Skeletal muscle cell (primary cell): Measurements from ENCODE around the gene RAB7A.
"Not testable (repeated sequence)": the region's sequence is repeated elsewhere in the genome, so short reads cannot be mapped to it uniquely, and the experiment has no call there.

Source experiments
- DNase-seq: peaks from one replicate; pipeline ENCODE4 v3.0.0-alpha.2; 2010; ENCODE audit warnings: low read depth
- H3K4me3 ChIP-seq: 2 replicates; pipeline ENCODE4 v1.5.1; 2011; ENCODE audit warnings: low read depth, mild to moderate bottlenecking, control low read depth, low read length, moderate library complexity

The RAB7A gene

DNA sequence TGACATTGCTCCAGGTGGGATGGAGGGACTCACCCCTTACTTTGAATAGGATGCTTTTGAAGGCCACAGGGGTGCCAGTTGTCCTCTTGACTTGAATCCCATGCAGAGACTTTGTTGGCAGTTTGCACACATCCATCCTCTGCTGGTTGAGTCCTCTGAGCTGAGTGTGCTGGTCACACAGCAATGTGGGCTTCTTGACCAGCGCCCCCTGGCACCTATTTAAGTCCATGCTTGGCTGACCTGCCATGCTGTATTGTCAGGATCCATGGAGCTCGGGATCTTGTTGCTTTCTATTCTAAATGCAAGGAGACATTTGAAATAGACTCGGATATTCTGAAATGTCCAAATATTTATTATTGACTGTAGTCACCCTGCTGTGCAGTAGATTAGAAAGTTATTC lies 19.8 kb downstream of the RAB7A start:
- no peak overlapping the region for H3K4me3 ChIP-seq
- DNase-seq: no peak

DNA sequence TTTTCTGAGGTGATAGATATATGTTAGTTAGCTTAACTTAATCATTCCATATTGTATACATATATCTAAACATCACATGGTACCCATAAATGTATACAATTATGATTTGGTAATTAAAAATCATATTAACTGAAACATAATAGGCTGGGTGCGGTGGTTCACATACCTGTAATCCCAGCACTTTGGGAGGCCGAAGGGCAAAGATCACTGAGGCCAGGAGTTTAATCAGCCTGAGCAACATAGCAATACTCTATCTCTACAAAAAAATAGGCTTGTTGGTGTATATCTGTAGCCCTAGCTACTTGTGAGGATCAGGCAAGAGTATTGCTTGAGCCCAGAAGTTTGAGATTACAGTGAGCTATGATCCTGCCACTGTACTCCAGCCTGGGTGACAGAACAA lies 20.9 kb downstream of the RAB7A start:
- no peak for DNase-seq
- no peak overlapping the region for H3K4me3 ChIP-seq

DNA sequence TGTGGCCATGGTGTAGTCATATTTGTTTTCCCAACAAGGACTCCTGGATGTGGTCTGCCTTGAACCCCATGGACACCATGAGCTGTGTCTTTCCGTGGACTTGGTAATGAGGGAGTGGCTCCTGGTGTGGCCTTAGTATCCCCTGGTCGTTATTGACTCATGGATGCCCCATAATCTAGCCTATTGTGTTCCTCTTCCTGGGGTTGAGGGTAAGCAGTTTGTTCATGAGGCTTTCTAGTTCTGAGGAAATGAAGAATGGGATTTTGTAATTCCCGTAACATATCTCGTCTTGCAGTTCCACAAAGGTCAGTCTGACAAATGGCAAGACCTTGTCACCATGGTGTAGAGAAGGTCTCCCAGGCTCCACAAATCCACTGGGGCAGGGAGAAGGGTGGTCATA lies 22.6 kb downstream of the RAB7A start:
- no peak for DNase-seq
- H3K4me3 ChIP-seq: no peak overlapping the region

DNA sequence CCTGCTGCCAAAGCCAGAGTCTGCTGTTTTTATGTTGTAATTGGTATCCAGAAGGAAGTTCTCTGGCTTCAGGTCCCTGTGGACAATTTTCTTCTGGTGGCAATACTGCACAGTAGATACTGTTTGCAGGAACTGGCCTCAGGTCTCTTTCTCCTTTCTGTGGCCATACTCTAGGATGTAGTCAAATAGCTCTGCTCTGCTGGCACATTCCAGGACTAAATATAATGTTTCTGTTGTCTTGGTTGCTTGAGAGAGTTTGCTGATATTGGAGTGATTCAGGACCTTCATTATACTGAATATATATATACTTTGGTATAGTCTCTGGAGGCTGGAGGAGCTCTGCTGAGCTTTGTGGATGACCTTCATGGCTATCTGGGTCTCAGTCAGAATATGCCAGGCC lies 23.1 kb downstream of the RAB7A start:
- H3K4me3 ChIP-seq: no peak overlapping the region
- DNase-seq: no peak

DNA sequence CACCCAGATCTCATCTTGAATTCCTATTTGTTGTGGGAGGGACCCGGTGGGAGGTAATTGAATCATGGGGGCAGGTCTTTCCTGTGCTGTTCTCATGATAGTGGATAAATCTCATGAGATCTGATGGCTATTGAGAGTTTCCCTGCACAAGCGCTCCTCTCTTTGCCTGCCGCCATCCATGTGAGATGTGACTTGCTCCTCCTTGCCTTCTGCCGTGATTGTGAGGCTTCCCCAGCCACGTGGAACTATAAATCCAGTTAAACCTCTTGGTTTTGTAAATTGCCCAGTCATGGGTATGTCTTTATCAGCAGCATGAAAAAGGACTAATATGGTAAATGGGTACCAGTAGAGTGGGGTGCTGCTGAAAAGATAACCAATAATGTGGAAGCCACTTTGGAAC lies 23.6 kb downstream of the RAB7A start:
- H3K4me3 ChIP-seq, DNase-seq: not testable (repeated sequence)

DNA sequence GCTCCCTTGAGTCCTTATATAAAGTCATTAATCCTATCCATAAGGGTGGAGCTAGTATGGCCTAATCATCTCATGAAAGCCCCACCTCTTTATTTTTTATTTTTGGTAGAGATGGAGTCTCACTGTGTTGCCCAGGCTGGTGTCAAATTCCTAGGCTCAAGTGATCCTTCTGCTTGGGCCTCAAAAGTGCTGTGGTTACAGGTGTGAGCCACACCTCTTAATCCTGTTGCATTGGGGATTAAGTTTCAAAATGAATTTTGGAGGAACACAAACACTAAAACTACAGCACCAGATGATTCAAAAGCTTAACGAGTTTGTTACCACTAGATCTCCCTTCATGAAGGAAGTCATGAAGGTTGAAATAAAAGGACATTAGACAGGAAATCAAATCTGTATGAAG lies 27.7 kb downstream of the RAB7A start:
- no peak overlapping the region for H3K4me3 ChIP-seq

DNA sequence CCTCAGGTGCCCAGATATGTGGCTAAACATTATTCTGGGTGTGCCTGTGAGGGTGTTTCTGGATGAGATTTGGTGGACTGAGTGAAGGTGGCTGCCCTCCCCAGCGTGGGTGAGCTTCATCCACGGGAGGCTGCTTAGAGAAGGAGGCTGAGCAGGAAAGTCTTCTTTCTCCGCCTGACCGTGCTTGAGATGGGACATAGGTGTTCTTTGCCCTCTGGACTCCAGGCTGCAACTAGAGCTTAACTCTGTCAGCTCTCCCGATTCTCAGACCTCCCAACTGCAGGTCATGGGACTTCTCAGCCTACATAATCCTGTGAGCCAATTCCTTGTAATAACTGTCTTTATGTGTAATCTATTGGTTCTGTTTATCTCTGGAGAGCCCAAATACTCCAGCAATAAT lies 34.1 kb downstream of the RAB7A start:
- no peak overlapping the region for H3K4me3 ChIP-seq
- DNase-seq: no peak

More for the DNA sequence above, 27.7 kb downstream of the RAB7A start:
- DNase-seq: no peak

DNA sequence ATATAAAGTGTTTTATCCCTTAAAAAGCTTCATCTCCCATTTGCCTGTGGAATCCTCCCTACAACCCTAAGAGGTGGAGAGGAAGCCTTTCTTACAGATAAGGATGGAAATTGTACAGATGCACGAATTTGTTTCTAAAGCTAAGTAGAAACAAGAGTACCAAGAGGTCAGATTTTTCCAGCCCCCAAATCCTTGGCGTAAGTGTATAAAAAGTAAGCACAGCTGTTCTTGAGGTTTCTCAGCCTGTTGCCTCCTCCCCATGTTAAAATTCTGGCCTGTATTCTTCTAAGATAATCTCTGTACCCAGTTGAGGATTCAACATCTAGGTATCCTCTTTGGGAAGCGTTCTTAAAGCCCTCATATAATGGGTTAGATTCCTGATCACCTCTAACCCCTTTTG lies 34.9 kb downstream of the RAB7A start:
- no peak overlapping the region for H3K4me3 ChIP-seq
- no peak for DNase-seq

DNA sequence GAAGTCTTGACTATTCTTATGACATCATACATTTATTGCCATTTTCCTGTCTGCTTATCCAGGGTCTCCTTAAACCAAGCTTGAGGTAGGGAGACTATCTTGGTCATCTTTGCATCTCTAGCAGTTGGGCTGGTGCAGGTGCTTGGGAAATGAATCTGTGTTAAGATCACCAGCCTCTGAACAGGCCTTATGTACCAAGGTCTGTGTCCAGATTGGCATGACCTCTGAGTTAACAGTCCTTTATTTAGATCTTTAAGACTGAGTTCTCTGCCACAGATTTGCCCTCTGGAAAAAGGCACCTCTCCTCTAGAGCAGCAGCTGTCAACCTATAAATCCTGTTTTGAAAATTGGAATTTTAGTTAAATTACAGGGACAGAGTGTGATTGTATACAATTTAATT lies 35.4 kb downstream of the RAB7A start:
- H3K4me3 ChIP-seq: no peak overlapping the region
- DNase-seq: no peak

DNA sequence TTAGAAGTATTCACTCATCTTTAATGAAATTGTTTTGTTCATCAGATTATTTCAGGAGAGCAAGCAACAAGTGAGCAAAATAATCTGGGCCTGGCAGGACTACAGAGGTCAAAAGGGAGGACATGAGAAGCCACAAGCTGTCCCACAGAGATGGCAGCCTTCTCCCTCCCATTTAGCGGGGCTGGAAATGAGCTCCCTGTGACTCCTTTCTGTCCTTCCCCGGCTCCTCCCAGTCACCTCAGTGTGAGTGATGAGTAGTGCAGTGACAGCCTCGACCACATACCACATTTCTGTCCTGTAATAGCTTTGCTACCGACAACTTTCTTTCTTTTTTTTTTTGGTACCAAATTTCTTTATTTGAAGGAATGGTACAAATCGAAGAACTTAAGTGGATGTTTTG lies 38.0 kb downstream of the RAB7A start:
- no peak overlapping the region for H3K4me3 ChIP-seq
- DNase-seq: no peak

DNA sequence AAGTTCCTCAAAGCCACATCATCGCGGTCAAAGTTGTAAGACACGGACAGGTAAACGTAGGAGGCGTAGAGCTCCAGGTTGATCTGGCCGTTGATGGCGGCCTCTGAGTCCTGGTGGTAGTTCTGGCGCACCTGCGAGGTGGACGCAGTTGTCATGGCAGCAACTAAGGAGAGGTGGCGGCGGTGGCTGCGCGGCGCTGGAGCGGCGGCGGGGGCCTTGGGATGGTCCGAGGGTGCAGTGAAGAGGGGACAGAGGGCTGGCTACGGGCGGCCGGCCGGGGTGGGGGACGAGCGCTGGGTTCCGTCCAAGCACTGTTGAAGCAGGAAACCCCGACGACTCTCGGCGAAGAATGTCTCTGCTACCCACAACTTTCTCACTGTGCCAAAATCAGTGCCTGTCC lies 38.9 kb downstream of the RAB7A start:
- H3K4me3 ChIP-seq: no peak overlapping the region
- no peak for DNase-seq

DNA sequence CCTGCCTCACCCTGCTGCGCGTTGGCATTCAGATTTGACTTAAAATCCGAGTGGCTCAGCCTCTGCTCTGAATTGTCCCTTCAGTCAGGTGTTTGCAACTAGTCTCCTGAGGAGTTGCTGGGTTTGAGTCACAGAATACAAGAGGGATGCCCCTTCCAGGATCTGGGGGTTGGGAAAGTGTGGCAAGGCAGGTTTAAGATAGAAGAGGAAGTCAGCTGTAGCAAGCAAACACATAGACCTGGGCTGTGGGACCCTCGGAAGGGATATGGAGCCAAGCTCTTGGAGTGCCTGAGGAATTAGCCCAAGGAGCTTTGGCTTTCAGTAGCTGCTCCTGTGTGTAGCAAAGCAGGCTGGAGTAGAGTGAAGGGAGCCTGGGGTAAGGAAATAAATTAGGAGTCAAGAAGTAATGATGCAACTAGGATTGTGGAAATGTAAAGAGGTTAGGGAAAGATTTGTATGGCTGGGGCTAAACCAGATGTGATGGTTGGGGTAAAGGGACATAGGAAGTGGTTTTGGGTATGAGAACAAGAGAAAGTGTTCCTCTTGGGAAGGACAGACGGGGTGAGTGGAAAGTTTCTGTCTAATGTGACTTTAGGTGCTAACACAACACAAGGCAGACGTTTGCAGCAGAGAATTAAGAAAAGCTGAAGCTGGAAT lies 41.2 kb downstream of the RAB7A start:
- no peak overlapping the region for H3K4me3 ChIP-seq
- DNase-seq: no peak

DNA sequence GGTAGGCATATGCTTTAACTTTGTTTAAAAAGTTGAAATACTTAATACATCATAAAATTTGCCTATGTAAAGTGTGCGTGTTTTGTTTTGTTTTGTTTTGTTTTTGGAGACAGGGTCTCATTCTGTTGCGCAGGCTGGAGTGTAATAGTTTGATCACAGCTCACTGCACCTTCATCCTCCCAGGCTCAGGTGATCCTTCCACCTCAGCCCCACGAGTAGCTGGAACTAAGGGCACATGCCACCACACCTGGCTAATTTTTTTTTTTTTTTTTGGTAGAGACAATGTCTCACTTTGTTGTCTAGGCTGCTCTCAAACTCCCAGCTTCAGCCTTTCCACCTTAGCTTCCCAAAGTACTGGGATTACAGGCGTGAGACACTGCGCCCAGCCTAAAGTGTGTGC lies 42.5 kb downstream of the RAB7A start:
- DNase-seq: no peak
- H3K4me3 ChIP-seq: no peak overlapping the region

DNA sequence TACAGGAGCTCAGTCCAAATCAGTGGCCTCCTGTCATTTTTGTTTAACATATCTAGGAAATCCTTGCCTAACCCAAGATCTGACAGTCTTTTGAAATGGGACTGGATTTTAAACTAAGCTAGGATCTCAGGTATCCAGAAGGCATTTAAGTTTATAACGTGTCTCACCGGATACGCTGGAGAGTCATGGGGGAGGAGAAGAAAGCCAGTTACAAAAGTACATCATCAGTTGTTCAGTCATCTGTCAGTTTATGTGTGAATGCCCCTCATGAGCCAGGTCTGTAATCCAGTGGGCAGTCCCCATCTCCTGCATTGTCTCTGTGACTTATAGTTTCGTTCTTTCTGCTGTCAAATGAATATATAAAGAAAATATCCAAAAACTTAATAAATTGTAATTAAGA lies 44.4 kb downstream of the RAB7A start:
- no peak for DNase-seq

DNA sequence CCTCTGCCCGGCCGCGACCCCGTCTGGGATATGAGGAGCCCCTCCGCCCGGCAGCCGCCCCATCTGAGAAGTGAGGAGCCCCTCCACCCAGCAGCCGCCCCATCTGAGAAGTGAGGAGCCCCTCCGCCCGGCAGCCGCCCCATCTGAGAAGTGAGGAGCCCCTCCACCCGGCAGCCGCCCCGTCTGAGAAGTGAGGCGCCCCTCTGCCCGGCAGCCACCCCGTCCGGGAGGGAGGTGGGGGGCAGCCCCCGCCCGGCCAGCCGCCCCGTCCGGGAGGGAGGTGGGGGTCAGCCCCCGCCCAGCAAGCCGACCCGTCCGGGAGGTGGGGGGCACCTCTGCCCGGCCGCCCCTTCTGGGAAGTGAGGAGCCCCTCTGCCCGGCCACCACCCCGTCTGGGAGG lies 47.2 kb downstream of the RAB7A start:
- not testable (repeated sequence) for DNase-seq, H3K4me3 ChIP-seq

More for the DNA sequence above, 44.4 kb downstream of the RAB7A start:
- H3K4me3 ChIP-seq: no peak overlapping the region

DNA sequence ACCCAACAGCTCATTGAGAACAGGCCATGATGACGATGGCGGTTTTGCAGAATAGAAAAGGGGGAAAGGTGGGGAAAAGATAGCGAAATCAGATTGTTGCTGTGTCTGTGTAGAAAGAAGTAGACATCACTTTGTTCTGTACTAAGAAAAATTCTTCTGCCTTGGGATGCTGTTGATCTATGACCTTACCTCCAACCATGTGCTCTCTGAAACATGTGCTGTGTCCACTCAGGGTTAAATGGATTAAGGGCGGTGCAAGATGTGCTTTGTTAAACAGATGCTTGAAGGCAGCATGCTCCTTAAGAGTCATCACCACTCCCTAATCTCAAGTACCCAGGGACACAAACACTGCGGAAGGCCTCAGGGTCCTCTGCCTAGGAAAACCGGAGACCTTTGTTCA lies 47.6 kb downstream of the RAB7A start:
- H3K4me3 ChIP-seq, DNase-seq: not testable (repeated sequence)

DNA sequence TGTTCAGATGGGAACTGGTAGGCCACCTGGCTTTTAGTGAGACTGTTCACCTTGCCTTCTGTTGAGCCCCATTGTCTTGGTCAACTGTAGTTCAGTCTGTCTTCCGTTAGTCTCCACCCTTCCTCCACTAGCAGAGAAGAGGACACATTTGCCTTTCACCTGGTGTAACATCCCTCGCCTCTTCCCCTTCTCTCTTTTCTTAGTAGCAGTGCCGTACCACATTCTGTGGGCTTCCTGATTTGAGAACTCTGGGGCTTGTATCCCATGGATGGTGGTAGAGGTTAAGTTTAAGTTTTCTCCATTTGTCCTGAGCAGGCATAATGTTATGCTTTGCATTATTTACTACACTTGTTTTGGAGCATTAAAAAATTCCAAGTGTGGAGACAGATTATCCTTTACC lies 49.3 kb downstream of the RAB7A start:
- no peak overlapping the region for H3K4me3 ChIP-seq
- no peak for DNase-seq

DNA sequence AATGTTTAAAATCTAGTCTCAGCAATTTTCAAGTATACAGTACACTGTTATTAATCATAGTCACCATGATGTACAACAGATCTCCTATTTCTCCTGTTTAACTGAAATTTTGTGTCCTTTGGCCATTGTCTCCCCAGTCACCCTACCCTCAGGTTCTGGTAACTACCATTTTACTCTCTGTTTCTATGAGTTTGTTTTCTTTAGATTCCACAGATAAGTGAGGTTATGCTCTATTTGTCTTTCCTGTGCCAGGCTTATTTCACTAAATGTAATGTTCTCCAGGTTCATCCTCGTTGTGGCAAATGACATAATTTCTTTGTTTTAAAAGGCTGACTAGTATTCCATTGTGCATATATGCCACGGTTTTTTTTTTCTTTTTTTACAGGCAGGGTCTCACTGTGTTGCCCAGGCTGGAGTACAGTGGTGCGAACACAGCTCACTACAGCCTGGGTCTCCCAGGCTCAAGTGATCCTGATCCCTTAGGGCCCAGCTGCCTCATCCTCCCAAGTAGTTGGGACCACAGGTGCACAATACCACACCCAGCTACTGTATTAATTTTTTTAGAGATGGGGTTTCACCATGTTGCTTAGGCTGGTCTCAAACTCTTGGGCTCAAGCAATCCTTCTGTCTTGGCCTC lies 50.0 kb downstream of the RAB7A start:
- no peak overlapping the region for H3K4me3 ChIP-seq
- no peak for DNase-seq

DNA sequence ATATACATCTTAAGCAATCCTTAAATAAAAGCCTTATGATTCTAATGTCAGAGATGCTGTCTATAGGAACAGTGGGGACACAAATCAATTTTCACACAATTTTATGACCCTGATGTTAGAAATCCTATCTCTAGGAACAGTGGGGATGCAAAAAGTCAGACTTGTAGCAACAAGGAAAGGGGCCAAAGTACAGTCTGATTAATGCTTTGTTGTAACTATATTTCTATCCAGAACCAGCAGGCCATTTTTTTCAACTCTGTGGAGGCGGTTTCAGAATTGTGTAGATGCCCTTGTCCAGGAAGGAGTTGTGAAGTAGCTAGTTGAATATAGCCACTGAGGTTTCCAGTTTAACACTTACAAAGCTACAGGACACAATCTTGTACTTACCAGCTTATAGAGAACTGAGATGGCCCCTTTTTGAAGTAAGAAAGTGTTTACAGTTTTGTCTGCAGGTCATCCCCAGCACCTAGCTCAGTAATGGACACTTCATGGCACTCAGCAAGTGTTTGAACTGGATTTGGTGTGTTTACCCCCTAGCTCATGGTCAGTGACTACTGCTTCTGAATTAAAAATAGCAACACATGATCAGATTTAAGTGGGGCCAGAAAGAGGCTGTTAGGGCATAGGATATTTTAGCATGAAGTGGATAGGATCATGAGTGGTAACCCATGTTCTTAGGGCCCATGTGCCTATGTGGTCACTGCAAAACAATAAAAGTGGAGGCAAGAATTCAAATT lies 54.3 kb downstream of the RAB7A start:
- no peak overlapping the region for H3K4me3 ChIP-seq
- DNase-seq: no peak

DNA sequence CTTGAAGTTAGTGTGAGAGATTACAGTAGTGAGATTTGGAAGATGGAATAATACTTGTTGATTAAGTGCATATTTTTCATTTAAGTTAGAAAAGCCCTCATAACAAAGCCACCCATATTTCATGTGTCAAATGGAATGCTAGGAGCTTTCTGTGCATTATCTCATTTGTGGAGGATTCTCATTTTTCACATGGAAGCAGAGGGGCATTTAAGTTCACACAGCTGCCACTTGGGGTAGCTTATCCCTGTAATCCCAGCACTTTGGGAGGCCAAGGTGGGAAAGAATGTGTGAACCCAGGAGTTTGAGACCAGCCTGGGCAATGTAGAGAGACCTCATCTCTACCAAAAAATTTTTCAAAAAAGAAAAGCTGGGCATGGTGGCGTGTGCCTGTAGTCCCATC lies 55.2 kb downstream of the RAB7A start:
- no peak overlapping the region for H3K4me3 ChIP-seq
- DNase-seq: no peak
